Activated naive CD8-positive, alpha-beta T cell treated with anti-CD3 and anti-CD28 coated beads, Interleukin-2, amount 50 U/mL, for 16 hours (primary cell): Measurements from ENCODE around the gene HOXA2.

Experiments used
- DNase-seq: peaks from one replicate; pipeline ENCODE4 v3.0.0-alpha.2; 2020; ENCODE audit warnings: low read depth, low spot score

The HOXA2 gene

GRCh38 chr7:27102581-27103442 lies at the start of gene HOXA2:
TSS of gene HOXA2 (minus strand) at chr7:27102683. CDS start at chr7:27102500, 183 bp downstream.
- no peak for DNase-seq

- DNase-seq, result no peak
Observed at GRCh38 chr7:27151341-27151930, 49.0 kb upstream of the HOXA2 start.

GRCh38 chr7:27150568-27151340 lies 48.3 kb upstream of the HOXA2 start:
- DNase-seq, result no peak

GRCh38 chr7:27149842-27150567 lies 47.5 kb upstream of the HOXA2 start:
- no peak for DNase-seq

- no peak for DNase-seq
Observed at GRCh38 chr7:27148756-27149641, 46.5 kb upstream of the HOXA2 start.

GRCh38 chr7:27148031-27148755 lies 45.7 kb upstream of the HOXA2 start:
- DNase-seq, result no peak

GRCh38 chr7:27147199-27148030 lies 44.9 kb upstream of the HOXA2 start, which contains the start of gene HOXA6:
TSS of gene HOXA6 (minus strand) at chr7:27147774. CDS start at chr7:27147749, 25 bp downstream.
- DNase-seq, result no peak

GRCh38 chr7:27146491-27147198 lies 44.2 kb upstream of the HOXA2 start:
- DNase-seq, result no peak

GRCh38 chr7:27145914-27146412 lies 43.5 kb upstream of the HOXA2 start:
- no peak for DNase-seq

GRCh38 chr7:27145165-27145913 lies 42.9 kb upstream of the HOXA2 start:
- DNase-seq, result no peak

- no peak for DNase-seq
Observed at GRCh38 chr7:27144781-27145164, 42.3 kb upstream of the HOXA2 start.

GRCh38 chr7:27143950-27144780 lies 41.7 kb upstream of the HOXA2 start:
- DNase-seq, result no peak

- no peak for DNase-seq
Observed at GRCh38 chr7:27143023-27143949, 40.8 kb upstream of the HOXA2 start, which contains the start of gene HOXA5. TSS of gene HOXA5 (minus strand) at chr7:27143681. CDS start at chr7:27143607, 74 bp downstream.

GRCh38 chr7:27142580-27143022 lies 40.1 kb upstream of the HOXA2 start:
- no peak for DNase-seq

GRCh38 chr7:27141923-27142579 lies 39.6 kb upstream of the HOXA2 start:
- DNase-seq, result no peak
